ENCODE results near the gene RCCD1.

DNA sequence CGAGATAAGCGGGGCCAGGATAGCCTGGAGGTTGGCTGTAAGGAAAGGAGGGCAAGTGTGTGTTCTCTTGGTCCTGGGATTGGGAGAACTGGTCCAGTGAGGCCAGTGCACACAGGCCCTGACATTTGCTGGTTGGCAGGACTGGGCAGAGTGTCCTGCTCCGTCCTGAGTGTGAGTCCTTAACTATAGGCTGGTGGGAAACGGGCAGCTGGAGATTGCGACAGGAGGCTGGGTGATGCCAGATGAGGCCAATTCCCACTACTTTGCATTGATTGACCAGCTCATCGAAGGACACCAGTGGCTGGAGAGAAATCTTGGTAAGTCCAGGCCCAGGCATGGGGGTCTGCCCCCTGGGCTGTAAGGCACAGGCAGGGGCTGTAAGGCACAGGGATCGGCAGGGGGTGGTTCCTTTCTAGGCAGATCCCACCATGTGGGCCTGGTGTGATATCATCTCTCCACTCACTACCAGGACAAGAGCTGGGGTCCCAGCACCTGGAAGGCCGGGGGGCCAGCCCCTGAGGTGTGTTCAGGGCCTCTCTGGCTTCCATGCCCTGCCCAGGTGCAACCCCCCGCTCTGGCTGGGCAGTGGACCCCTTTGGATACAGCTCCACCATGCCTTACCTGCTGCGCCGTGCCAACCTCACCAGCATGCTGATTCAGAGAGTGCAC lies 48.4 kb upstream of the RCCD1 start:
- no peak for TF ChIP-seq MXI1 (conservative IDR thresholded peaks at IDR 0.05; ENCODE audit: poor library complexity, severe bottlenecking)
- TF ChIP-seq, protein P1, sequence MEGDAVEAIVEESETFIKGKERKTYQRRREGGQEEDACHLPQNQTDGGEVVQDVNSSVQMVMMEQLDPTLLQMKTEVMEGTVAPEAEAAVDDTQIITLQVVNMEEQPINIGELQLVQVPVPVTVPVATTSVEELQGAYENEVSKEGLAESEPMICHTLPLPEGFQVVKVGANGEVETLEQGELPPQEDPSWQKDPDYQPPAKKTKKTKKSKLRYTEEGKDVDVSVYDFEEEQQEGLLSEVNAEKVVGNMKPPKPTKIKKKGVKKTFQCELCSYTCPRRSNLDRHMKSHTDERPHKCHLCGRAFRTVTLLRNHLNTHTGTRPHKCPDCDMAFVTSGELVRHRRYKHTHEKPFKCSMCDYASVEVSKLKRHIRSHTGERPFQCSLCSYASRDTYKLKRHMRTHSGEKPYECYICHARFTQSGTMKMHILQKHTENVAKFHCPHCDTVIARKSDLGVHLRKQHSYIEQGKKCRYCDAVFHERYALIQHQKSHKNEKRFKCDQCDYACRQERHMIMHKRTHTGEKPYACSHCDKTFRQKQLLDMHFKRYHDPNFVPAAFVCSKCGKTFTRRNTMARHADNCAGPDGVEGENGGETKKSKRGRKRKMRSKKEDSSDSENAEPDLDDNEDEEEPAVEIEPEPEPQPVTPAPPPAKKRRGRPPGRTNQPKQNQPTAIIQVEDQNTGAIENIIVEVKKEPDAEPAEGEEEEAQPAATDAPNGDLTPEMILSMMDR (IDR thresholded peaks at IDR 0.05; ENCODE audit: poor library complexity, severe bottlenecking) = no peak
- TF ChIP-seq EZH2 (IDR thresholded peaks at IDR 0.05; ENCODE audit: borderline replicate concordance, insufficient read depth, low read length, poor library complexity, severe bottlenecking) = no peak
- TF ChIP-seq POLR2AphosphoS5 (IDR thresholded peaks at IDR 0.05) = no peak
- TF ChIP-seq EP300 (conservative IDR thresholded peaks at IDR 0.05; ENCODE audit: poor library complexity, severe bottlenecking) = no peak
- TF ChIP-seq SMC3 (conservative IDR thresholded peaks at IDR 0.05; ENCODE audit: poor library complexity) = no peak
- no peak for TF ChIP-seq REST (IDR thresholded peaks at IDR 0.05; ENCODE audit: borderline replicate concordance)
- TF ChIP-seq RAD21 (conservative IDR thresholded peaks at IDR 0.05) = no peak
- no peak for TF ChIP-seq TAF1 (IDR thresholded peaks at IDR 0.05; ENCODE audit: low read depth)

All from neural cell (in vitro differentiated cells).